DMS 273 treated with DMSO at 0.1 percent for 48 hours (cell line): ENCODE data around the gene MRPL38.
A peak's percentile ranks its signal among the peaks of the same experiment; 100 is the strongest.
"Not testable (repeated sequence)": the region's sequence is repeated elsewhere in the genome, so short reads cannot be mapped to it uniquely, and the experiment has no call there.

ENCODE experiments used
- DNase-seq: peaks from one replicate; lab custom pipeline; 2025; lab: John Stamatoyannopoulos, UW

The MRPL38 gene

DNA sequence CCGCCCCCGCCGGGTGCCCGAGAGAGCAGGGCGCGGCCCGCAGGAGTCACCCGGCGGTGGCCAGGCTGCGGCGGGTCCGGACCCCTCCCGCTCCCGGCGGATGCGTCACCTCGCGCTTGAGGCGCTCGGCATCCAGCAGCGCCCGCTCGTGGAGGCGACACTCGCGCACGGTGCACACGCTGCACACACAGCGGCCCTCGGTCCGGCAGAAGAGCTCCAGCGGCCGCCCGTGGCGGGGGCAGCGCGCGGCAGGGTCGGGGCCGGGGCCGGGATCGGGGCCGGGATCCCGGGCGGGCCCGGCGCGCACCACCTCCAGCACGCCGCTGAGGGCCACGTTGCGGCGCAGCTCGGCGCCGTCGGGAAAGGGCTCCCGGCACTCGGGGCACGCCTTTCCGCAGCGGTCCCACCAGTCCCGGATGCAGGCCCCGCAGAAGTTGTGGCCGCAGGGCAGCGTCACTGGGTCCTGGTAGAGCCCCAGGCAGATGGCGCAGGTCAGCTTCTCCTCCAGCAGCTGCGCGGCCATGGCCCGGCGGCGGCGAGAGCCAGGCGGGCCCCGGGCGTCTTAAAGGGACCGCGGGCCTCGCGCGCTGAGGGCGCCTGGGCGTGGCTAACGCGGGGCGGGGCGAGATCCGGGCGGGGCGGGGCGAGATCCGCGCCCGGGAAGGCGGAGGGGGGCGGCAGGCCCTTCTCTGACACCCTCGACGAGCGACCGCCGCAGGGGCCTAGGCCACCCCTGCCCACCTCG lies 8.1 kb downstream of the MRPL38 start, which contains the start of gene TRIM65:
TRIM65 (minus strand) TSS at position 537 of the 745 bp plus-strand sequence; CDS start at position 523, 14 bp downstream.
- peak; percentile 31 for DNase-seq

DNA sequence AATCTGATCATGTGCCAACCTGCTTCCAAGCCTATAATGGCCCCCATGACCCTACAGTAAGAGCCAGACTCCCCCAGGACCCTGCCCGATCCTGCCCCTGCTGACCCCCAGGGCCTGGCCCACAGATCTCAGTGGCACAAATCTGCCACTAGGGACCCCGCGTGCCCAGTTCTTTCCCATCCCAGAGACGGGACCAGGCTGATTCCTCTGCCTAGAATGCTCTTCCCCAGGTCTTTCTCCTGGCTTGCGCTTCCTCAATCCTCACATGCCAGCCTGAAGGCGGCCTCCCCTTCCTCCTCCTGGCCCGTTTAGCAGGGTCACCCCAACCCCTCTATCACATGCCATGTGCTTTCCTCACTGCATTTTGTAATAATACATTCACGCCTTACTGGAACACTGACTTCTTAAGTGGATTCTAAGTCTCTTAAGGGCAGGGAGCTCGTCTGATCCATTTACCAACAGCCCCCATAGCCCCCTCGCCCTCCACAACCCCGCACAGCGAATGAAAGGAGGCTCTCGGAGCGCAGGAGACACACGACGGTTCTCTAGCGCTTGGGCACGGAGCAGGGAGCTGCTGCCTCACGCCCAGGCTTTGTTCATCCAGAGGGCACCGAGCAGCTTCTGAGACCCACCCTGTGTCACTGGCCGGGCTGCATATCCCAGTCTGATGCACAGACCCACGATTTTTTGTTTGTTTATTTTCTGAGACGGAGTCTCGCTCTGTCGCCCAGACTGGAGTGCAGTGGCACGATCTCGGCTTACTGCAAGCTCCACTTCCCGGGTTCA lies 9.1 kb downstream of the MRPL38 start:
- no peak for DNase-seq

DNA sequence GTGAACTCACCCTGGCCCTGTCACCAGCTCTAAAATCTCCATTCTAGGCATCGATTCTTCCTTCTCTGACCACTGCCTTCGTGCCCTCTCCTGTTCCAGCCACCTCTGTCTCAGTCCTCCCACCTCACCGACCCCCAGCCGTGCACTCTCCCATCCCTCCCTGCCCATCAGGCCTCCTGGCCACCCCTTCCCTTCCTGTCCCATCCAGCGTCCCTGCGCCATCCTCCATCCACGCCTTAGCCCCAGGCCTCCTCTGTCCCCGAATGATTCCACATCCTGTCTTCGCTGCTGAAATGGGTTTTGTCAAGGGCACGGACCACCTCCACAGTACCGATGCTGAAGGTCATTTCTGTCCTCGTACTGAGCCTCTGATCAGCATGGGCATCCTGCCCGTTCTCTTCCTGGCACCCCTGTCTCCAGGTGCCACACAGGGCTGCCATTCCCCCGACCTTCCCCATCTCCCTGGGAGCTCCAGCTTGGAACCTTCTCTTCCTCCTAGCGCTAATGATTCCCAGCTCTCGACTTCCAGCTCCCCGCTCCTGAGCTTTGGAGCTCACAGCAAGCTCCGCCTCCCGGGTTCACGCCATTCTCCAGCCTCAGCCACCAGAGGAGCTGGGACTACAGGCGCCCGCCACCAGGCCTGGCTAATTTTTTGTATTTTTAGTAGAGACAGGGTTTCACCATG lies 10.5 kb downstream of the MRPL38 start:
- no peak for DNase-seq

DNA sequence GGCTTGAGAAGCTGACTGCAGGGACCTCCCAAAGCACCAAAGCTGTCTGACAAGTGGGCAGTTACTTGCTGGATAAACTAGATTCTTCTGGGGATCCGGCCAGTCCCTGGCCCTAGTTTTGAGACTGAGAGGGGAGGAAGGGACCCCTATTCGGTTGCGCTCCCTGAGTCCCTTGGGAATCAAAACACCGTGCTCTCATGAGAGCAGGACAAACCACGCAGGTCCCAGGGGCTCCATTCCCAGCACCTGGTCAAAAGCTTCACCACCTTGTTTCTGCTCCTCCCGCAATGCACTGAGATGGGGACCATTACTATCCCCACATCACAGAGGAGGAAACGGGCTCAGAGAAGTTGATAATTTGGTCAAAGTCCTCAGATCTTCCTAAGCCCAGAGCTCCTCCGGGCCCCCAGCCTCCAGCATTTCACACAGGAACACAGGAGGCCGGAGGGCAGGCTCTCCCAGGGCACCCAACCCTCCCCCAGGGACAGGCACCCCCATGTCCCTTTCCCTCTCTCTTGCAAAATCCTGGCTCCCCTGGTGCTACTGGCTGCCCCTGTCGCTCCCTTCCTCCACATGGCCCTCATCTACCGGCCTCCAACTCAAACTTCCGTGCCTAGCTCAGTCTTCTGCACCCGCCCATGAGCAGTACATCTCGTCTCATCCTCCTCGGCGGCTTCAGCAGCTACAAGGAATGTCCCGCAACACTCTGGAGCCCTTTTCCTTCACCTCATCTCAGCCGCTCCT lies 11.2 kb downstream of the MRPL38 start:
- DNase-seq: no peak

DNA sequence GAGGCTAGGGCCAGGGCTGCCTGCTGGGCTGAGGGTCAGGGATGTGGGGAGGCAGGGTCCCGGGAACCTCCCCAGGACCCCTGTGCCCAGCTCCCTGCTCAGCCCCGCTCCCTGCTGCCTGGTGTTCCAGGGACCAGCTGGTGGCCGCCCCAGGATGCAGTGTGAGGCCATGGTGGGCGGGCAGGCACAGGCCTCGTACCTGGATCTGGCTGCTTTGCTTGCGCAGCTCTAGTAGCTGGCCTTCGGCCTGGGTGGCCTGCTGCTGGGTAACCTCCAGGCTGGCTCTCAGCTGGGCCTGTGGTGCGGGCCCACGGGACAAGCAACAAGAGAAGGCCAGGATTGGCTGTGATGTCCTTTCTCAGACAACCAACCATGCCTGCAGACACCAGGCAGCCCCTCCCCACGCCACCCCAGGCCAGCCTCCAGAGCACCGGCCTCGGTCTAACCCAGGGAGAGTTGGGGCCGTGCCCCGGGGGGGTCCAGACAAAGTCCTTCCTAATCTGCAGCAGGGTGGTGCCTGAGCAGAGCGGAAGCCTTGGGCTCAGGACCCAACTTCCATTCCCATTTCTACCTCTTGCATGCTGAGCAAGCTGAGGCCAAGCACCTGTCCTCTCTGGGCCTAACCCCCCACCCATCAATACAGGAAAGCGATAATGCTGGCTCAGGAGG lies 12.0 kb downstream of the MRPL38 start:
- DNase-seq: no peak

DNA sequence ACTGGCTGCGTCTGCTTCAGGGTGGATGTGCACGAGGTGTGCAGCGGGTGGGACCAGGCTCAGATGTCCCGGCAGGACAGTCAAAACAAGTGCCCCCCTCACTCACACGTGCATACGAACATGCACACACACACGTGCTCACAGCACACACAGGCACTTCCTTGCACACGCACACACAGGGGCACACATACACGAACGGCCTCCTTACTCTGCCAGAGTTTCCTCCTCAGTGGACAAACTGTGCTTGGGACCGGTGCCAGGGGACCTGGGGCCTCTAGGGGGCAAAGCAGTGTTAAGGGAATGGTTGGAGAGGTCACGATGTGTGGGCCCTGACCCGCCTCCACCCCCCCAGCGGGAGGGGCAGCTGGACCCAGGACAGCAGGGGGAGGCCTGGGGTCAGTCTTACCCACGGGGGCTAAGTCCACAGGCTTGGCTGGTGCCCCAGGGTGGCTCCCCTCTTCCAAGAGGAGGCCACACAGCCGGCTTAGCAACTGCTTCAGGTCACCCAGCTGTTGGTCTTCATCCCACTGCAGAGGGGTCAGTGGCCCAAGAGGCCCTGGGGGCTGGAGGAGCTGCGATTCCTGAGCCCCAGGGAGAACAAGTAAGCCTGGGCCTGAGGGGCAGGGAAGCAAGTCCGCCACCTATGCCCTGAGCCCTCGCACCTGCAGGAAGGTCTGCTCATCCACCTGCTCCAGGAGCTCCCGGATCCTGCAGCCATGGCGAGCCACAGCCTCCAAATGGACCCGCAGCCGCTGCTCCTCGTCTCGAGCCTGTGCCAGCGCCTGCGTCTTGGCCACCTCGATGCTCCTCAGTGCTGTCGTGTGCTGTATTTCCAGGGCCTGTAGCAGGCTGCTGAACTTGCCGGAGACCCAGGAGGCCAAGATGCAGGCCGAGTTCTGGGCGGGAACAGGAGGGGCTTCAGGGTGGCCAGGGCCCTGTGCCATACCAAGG lies 12.8 kb downstream of the MRPL38 start:
- DNase-seq: no peak

DNA sequence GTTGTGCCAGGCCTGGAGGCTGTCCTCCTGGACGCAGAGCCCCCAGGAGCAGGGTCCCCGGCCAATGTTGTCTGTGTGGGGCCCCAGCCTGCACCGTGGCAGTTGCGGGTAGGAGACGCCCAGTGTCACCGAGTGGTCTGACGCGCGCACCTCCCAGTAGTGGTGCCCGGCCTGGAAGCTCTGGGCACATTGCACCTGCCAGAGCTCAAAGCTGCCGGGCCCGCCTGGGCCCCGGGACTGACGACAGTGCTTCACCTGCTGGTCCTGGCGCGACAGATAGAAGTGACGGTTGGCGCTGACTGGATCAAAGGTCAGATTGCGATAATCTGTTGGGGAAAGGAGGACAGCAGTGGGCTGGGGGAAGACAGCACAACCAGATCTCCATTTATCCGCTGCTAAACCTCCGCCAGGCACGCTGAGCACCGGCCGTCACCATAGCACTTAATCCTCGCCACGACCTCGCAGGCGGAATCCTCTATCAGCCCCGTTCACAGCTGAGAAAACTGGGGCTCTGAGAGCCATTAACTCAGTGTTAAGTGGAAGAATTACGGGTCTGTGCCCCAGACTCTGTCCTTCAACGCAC lies 13.6 kb downstream of the MRPL38 start:
- DNase-seq: no peak

DNA sequence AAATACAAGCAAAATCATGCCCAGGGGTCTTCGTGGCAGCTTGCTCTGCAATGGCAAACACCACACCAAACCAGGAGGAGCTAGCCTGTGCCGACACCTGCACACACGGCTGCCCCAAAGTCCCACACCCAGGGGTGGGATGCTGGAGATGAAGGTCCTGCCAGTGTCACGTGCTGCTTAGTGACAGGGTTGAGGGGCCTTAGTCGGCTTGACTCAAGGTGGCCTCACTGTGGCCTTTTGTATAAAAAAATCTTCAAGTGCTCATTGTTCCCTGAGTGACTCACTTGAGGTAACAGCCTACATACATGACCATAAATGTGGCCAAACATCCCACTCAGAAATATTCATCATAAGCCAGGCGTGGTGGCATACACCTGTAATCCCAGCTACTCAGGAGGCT lies 15.2 kb downstream of the MRPL38 start:
- DNase-seq: no peak

DNA sequence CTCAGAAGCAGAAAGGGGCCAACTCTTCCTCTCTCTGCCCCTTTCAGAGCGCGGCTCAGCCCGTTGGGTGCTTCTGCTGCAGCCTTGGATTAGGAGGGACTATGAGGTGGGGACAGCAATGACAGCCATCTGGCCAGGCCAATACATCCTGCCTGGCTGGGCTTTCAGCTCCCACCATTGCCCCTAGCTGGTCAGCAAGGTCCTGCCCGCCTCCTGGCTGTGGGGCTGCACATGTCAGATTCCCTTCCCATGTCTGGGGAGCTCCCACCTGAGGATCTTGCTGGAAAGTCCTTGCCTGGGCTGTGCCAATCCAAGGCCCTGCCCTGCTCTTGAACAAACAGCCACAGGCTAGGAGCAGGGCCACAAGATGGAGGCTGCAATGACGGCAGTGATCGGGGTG lies 16.2 kb downstream of the MRPL38 start:
- no peak for DNase-seq

DNA sequence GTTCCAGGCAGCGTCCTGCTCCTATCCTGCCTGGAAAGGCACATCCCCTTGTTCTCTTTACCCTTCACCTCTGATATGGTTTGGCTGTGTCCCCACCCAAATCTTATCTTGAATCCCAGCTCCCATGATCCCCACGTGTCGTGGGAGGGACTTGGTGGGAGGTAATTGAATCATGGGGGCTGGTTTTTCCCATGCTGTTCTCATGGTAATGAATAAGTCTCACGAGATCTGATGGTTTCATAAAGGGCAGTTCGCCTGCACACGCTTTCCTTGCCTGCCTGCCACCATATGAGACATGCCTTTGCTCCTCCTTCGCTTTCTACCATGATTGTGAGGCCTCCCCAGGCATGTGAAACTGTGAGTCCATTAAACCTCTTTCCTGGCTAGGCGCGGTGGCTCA lies 18.8 kb downstream of the MRPL38 start:
- not testable (repeated sequence) for DNase-seq

DNA sequence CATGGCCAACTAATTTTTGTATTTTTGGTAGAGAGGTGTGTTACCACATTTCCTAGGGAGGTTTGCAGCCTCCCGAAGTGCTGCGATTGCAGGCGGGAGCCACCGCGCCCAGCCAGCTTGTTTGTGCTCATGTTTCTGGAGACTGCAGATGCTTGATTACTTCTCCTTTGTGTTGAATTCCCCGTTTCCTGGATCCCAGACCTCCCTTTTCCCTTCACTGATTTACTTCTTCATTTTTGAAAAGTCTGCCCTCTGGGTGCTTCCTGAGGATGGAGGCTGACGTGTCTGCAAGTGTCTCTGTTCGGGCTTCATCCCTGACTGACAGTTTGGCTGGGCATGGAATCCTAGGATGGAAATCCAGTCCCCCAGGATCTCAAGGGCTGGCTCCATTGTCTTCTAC lies 19.3 kb downstream of the MRPL38 start:
- DNase-seq: no peak

DNA sequence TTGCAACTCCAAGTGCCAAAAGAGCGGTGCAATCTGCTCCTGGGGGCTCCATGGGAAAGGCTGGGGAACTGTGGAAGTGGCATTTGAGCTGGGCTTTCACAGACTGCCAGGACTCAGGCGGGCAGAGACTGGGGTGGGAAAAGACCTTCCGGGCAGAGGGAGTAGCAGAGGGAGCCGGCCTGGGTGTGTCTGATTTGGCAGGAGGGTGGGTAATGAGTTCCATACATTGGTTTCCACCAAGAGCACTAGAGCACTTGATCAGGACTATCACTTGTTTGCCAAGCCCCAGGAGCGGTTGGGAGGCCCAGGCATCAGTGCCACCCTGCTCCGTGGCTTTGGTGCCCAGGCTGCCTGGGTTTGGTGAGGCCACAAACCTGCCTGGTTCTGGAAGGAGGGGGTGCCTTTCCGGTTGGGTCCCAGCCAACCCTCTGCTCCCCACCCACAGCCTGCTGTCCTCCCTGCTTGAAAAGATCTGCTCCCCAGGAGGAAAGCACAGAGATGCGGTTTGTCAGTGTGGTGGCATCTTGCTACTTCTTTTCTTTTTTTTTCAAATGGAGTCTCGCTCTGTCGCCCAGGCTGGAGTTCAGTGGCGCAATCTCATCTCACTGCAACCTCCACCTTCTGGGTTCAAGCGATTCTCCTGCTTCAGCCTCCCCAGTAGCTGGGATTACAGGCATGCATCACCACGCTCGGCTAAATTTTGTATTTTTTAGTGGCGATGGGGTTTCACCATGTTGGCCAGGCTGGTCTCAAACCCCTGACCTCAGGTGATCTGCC lies 22.8 kb downstream of the MRPL38 start:
- DNase-seq: no peak

DNA sequence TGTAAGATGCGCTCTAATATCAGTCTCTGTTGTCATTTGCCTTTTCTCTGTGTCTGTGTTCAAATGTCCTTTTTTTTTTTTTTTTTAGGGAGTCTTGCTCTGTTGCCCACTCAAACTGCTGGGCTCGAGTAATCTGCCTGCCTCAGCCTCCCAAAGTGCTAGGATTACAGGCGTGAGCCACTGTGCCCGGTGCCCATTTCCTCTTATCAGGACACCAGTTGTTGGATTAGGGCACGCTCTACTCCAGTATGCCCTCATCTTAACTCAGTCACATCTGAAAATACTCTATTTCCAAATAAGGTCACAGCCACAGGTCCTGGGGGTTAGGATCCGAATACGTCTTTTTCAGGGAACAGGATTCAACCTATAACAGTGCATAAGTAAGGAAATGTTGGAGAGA lies 24.4 kb downstream of the MRPL38 start:
- DNase-seq: no peak

DNA sequence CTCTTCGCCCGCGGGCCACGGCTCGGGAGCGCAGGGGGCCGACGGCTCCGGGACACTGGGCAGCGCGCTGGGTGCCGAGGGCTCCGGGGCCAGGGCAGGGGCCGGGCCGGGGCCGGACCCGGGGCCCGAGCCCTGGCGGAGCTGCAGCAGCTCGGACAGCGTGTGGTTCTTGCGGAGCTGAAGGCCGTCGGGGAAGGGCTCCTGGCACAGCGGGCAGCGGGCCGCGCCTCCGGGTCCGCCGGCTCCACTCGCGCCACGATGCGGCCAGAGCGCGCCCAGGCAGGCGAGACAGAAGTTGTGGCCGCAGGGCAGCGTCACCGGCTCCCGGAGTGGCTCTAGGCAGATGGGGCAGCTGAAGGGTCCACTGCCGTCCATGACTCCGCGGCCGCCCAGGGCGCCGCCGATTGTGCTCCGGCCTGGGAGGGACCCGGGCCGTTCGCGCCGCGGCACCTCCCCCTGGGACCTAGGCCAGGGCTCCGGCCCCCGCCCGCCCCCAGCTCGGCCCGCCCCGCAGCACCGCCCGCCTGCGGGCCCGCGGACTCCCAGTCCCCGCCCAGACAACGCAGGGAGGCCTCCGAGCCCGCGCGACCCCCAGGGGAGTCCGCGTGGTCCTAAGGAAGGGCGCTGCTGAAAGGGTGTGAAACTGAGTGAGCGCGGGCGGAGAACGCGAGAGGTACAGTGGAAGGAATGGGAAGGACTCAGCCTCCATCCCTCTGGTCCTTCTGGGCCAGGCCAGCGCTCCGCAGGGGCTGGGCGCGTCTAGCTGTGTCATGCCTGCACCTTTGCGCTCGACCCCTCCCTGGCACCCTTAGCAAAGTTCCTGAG lies 26.3 kb downstream of the MRPL38 start, which contains the start of gene TRIM47:
TRIM47 (minus strand) TSS at position 408 of the 825 bp plus-strand sequence; CDS start at position 375, 33 bp downstream.
- no peak for DNase-seq

DNA sequence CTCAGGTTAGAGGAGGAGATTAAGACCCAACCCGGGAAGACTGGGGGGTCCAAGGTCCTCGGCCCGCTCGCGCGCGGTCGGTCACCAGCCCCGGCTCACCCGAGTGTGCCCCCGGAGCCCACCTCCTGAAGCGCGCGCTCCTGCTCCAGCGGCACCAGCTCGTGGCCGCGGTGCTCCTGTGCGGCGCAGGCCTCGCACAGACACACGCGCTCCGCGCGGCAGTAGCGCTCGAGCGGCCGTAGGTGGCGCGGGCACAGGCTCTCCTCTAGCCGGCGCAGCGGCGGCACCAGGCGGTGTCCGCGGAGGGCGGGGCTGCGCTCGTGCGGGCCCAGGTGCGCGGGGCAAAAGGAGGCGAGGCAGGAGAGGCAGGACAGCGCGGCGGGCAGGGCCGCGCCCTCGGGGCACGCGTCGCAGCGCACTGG lies 26.9 kb downstream of the MRPL38 start:
- DNase-seq: no peak

DNA sequence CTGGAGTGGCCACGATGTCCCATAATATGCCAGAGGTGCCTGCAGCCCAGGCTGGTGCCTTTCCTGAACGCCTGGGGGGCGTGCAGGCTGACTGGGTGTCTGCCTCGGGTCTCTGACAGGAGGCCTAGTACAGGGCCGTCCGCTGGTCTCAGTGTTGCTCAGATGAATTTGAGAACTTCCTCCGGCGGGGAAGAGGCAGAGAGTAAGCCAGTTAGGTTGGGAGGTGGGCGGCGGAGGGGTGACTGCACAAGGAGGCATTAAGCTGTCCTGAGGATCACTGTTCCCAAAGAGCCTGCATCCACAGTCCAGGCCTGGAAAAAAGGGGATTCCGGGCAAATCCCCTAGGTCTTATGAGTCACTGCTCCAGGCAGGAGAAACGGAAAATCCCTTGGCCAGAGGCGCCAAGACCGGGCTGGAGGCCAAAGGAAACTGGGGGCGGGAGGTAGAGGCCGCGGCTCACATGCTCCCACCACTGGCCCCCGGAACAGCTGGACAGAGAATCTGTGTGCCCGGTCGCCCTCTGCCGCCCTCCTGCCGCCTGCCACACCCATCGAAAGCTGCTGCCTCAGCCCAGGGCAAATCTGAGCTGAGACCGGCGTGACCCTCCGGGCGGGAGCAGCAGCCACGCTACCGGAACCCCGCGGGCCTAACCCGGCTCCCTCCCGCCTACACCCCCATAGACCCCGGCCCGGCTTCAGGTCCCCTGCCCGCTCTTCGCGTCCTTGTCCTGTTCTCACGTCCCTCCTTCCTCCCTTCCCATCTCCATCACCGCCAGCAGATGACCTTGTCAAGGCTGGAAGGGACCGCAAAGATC lies 27.5 kb downstream of the MRPL38 start:
- peak; percentile 58 for DNase-seq
